GM10248 (cell line): Measurements from ENCODE around the gene HMCN2.

Source experiments
- CTCF ChIA-PET: fragments of 300-600 bp; sonication (Branson Sonifier 250); formaldehyde crosslinking; extraction: SDS; loops from one replicate; lab custom pipeline; 2021; ENCODE audit warnings: antibody characterized with exemption; lab: Yijun Ruan, JAX
- POLR2A ChIA-PET: fragments of 350-650 bp; sonication (Branson Sonifier 250); formaldehyde crosslinking; extraction: SDS; loops from one replicate; lab custom pipeline; 2020; ENCODE audit warnings: antibody characterized with exemption; lab: Yijun Ruan, JAX
- DNase-seq: peaks from one replicate; pipeline ENCODE4 v3.0.0; 2012; ENCODE audit errors: extremely low spot score
- CTCF ChIP-seq: IDR thresholded peaks from 2 replicates; pipeline ENCODE4 v1.5.1; 2012; ENCODE audit warnings: mild to moderate bottlenecking, low read depth; ENCODE audit errors: extremely low read depth, missing control alignments, control extremely low read depth

The HMCN2 gene

GRCh38 chr9:130313103-130313858 lies 47.7 kb downstream of the HMCN2 start:
- no peak for TF ChIP-seq CTCF
- CTCF ChIA-PET = interaction anchor here (0.9 to 2.2 kb wide), 3 partner anchors 9 to 206 kb away, joined by 3 to 9 read pairs (median 3); no protein-coding TSS in a partner anchor
- DNase-seq = no peak
- POLR2A ChIA-PET = interaction anchor here (0.6 kb wide), 3 partner anchors 36 to 1606 kb away, joined by 3 to 6 read pairs (median 3); no protein-coding TSS in a partner anchor

DNA sequence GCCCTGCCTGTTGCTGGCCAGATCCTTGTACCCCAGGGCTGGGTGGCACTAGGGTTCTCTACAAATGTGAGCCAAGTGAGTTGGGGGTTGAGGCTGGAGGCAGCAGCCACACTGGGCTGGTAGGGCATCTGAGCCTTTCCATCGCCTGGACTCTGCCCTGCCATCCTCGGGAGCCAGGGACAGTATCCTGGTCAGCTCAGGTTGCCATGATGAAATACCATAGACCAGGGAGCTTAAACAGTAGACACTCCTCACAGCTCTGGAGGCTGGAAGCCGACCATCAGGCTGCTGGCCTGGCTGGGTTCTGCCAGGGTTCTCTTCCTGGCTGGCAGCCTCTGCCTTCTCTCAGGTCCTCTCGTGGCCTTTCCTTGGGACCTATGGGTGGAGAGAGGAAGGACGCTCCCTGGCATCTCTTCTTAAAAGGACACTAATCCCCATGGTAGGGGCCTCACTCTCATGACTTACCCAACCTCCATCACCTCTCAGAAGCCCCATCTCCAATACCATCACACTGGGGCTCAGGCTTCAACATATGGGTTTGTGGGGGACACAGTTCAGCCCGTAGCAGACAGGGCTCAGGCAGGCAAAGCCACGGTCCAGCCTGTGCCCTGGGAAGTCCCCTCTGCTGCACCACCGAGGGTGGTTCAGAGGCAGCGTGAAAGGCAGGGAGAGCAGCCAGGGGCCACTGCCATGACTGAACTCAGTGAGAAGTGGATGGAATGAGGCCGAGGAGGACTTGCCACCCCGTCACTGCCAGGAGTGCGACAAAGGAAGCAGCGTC lies 50.1 kb downstream of the HMCN2 start:
- DNase-seq = no peak
- ChIA-PET POLR2A (no interaction called here), CTCF (interaction anchor here (0.8 to 2.7 kb wide), 9 partner anchors 8 to 215 kb away, joined by 3 to 11 read pairs (median 4); no protein-coding TSS in a partner anchor)
- TF ChIP-seq CTCF = no peak

DNA sequence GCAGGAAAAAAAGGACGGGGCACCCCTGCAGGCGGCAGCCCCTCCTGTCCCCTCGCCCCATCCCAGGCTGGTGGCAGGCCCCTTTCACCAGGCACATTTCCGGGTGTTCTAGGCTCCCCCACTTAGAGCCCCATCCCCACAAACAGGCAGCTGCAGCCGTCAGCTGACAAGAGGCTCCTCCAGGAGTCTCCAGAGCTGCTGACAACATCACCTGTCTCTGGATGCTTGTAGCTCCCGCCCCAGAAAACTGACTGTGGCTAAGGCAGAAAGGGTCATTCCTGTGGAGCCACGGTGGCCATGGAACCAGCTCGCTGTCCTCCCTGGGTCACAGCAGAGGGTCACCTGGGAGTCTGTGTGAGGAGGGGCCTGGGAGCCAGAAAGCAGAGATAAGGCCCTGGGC lies 50.9 kb downstream of the HMCN2 start:
- no peak for DNase-seq
- TF ChIP-seq CTCF = no peak
- ChIA-PET CTCF (interaction anchor here (1.2 to 2.7 kb wide), 2 partner anchors 9 kb away, joined by 4 to 11 read pairs; no protein-coding TSS in a partner anchor), POLR2A (no interaction called here)

DNA sequence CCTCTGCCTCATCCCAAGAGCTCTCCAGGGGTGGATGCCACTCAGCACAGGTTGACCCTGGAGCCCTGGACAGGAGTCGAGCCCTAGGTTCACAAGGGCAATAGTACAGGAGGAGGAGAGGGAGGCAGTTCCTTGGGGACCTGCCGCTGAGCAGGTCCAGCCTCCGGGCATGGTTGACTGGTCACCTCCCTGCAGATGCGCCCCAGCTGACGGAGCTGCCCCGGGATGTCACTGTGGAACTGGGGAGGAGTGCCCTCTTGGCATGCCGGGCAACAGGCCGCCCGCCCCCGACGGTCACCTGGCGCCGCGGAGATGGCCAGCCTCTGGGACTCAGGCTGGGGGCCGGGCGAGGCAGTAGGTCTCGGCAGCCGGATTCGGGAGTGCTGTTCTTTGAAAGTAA lies 53.7 kb downstream of the HMCN2 start:
- POLR2A ChIA-PET = no interaction called here
- DNase-seq = no peak
- no peak for TF ChIP-seq CTCF
- CTCF ChIA-PET = no interaction called here

- TF ChIP-seq CTCF = no peak
- POLR2A ChIA-PET = no interaction called here
- CTCF ChIA-PET = no interaction called here
- DNase-seq = no peak
Observed at GRCh38 chr9:130319944-130320712, 54.6 kb downstream of the HMCN2 start.

GRCh38 chr9:130320723-130321481 lies 55.3 kb downstream of the HMCN2 start:
- ChIA-PET POLR2A (no interaction called here), CTCF (interaction anchor here (1.6 kb wide), 1 partner anchor 22 kb away, joined by 6 read pairs; no protein-coding TSS in a partner anchor)
- no peak for TF ChIP-seq CTCF
- DNase-seq = no peak
